Retinal pigment epithelial cell (primary cell): Measurements from ENCODE around the gene THNSL1.

Experiments
- DNase-seq: peaks from one replicate; pipeline ENCODE4 v3.0.0-alpha.2; 2010; ENCODE audit warnings: low read depth
- H3K4me3 ChIP-seq: 2 replicates; pipeline ENCODE4 v1.5.1; 2011; ENCODE audit warnings: mild to moderate bottlenecking, low read length, control low read depth, moderate library complexity
- CTCF ChIP-seq: conservative IDR thresholded peaks from 2 replicates; pipeline ENCODE4 v1.5.1; 2011; ENCODE audit warnings: low read depth, low read length, control low read depth, inconsistent platforms

Gene THNSL1

GRCh38 chr10:24988831-24989640 lies 27.4 kb upstream of the THNSL1 start:
- no peak for TF ChIP-seq CTCF
- DNase-seq, result no peak
- no peak overlapping the region for H3K4me3 ChIP-seq

- TF ChIP-seq CTCF, result no peak
- no peak for DNase-seq
- H3K4me3 ChIP-seq, result no peak overlapping the region
Observed at GRCh38 chr10:24989867-24990266, 26.5 kb upstream of the THNSL1 start.

GRCh38 chr10:24991298-24991697 lies 25.1 kb upstream of the THNSL1 start:
- no peak for DNase-seq
- no peak overlapping the region for H3K4me3 ChIP-seq
- TF ChIP-seq CTCF, result no peak

GRCh38 chr10:24992512-24993133 lies 23.8 kb upstream of the THNSL1 start:
- no peak for TF ChIP-seq CTCF
- no peak overlapping the region for H3K4me3 ChIP-seq
- DNase-seq, result no peak

- no peak for DNase-seq
- no peak for TF ChIP-seq CTCF
Observed at GRCh38 chr10:24993237-24993958, 23.0 kb upstream of the THNSL1 start.

GRCh38 chr10:24995072-24995471 lies 21.3 kb upstream of the THNSL1 start:
- no peak for DNase-seq
- no peak overlapping the region for H3K4me3 ChIP-seq
- TF ChIP-seq CTCF, result no peak

More at GRCh38 chr10:24993237-24993958, 23.0 kb upstream of the THNSL1 start:
- H3K4me3 ChIP-seq, result no peak overlapping the region
